ENCODE measurements around the gene GTF2F2. TPM values are rescaled to one million over a fixed set of nuclear protein-coding genes. Genes with fewer than 3 reads are reported as not detected.

The GTF2F2 gene
- total RNA-seq, 1 experiment from 2014 or later = 21.7 TPM

DNA sequence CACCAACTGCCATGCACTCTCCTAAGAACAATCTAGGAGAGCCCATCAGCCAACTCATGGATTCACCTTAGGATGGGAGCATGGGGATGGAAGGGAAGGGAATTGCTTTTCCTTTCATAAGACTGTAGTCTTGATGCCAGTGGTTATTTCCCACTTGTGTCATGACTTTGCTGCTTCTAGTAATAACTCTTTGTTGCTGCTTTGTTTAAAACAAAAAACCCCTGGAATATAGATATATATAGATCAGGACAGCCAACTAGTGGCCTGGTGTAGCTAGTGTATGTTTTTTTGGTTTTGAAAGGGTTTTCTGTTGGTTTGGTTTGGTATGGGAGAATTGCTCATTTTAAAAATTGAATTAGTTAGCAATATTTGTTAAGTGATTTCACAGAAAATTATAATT is 119.8 kb downstream of the GTF2F2 start:
- no peaks in the 10 kb centered on the region for H3K36me3 ChIP-seq (ENCODE audit: control insufficient read depth, insufficient read depth, low read length)
- DNase-seq (ENCODE audit: low read depth, low spot score) (no peak), ATAC-seq (no peak)
- TF ChIP-seq POLR2AphosphoS5 (IDR thresholded peaks at IDR 0.05; ENCODE audit: low read depth, low read length) (no peak), REST (IDR thresholded peaks at IDR 0.05; ENCODE audit: insufficient read depth in 1 of 2, low read depth in 2 of 2, low read length in 1 of 2) (no peak), SIN3A (IDR thresholded peaks at IDR 0.05; ENCODE audit: borderline replicate concordance, insufficient read depth, low read depth, low read length) (no peak), TCF7L2 (IDR thresholded peaks at IDR 0.05; ENCODE audit: low read depth, low read length) (no peak)
- TF ChIP-seq, protein P1, sequence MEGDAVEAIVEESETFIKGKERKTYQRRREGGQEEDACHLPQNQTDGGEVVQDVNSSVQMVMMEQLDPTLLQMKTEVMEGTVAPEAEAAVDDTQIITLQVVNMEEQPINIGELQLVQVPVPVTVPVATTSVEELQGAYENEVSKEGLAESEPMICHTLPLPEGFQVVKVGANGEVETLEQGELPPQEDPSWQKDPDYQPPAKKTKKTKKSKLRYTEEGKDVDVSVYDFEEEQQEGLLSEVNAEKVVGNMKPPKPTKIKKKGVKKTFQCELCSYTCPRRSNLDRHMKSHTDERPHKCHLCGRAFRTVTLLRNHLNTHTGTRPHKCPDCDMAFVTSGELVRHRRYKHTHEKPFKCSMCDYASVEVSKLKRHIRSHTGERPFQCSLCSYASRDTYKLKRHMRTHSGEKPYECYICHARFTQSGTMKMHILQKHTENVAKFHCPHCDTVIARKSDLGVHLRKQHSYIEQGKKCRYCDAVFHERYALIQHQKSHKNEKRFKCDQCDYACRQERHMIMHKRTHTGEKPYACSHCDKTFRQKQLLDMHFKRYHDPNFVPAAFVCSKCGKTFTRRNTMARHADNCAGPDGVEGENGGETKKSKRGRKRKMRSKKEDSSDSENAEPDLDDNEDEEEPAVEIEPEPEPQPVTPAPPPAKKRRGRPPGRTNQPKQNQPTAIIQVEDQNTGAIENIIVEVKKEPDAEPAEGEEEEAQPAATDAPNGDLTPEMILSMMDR (IDR thresholded peaks at IDR 0.05) = no peak
- intact Hi-C loops (cut with micrococcal nuclease; ENCODE audit: unreplicated experiment) (no loop called here), in situ Hi-C loops (cut with HindIII; ENCODE audit: low pct_unique_long_range_greater_than_20kb, low sequenced_read_pairs) (no loop called here)
- no peaks in the 10 kb centered on the region for H3K27me3 ChIP-seq (ENCODE audit: control insufficient read depth, insufficient read depth, low read length)
- H3K27ac ChIP-seq (ENCODE audit: low read length) = no peak overlapping the region
- no peak overlapping the region for H3K4me3 ChIP-seq (ENCODE audit: low read depth in 2 of 2, low read length in 2 of 2)
- H3K9me3 ChIP-seq (ENCODE audit: control insufficient read depth, insufficient read depth, low read depth, low read length) = no peaks in the 10 kb centered on the region
- BruUV-seq (replicated peaks) = no TSS peak
- H3K4me1 ChIP-seq (ENCODE audit: control insufficient read depth, insufficient read depth, low read length) = 0 out of 2 replicates have a peak, but pooled peaks cover 6% of the 10 kb centered on the region
- ChIA-PET POLR2A (no interaction called here), CTCF (no interaction called here)

GRCh38 chr13:45242070-45242469 is 121.8 kb downstream of the GTF2F2 start:
- ATAC-seq (no peak), DNase-seq (ENCODE audit: low read depth, low spot score) (no peak)
- intact Hi-C loops (cut with micrococcal nuclease; ENCODE audit: unreplicated experiment) = no loop called here
- POLR2A ChIA-PET = no interaction called here
- in situ Hi-C loops (cut with HindIII; ENCODE audit: low pct_unique_long_range_greater_than_20kb, low sequenced_read_pairs) = no loop called here
- Histone ChIP-seq H3K27me3 (ENCODE audit: control insufficient read depth, insufficient read depth, low read length) (no peaks in the 10 kb centered on the region), H3K9me3 (ENCODE audit: control insufficient read depth, insufficient read depth, low read depth, low read length) (no peaks in the 10 kb centered on the region), H3K36me3 (ENCODE audit: control insufficient read depth, insufficient read depth, low read length) (no peaks in the 10 kb centered on the region), H3K27ac (ENCODE audit: low read length) (no peak overlapping the region), H3K4me1 (ENCODE audit: control insufficient read depth, insufficient read depth, low read length) (0 out of 2 replicates have a peak, but pooled peaks cover 6% of the 10 kb centered on the region), H3K4me3 (ENCODE audit: low read depth in 2 of 2, low read length in 2 of 2) (no peak overlapping the region)
- CTCF ChIA-PET = interaction anchor here (1.1 kb wide), 1 partner anchor 38 kb away, joined by 8 read pairs; no protein-coding TSS in a partner anchor
- TF ChIP-seq TCF7L2 (IDR thresholded peaks at IDR 0.05; ENCODE audit: low read depth, low read length) = no peak
- TF ChIP-seq, protein P1 (IDR thresholded peaks at IDR 0.05) = no peak
- TF ChIP-seq SIN3A (IDR thresholded peaks at IDR 0.05; ENCODE audit: borderline replicate concordance, insufficient read depth, low read depth, low read length) = no peak
- TF ChIP-seq POLR2AphosphoS5 (IDR thresholded peaks at IDR 0.05; ENCODE audit: low read depth, low read length) = no peak
- TF ChIP-seq REST (IDR thresholded peaks at IDR 0.05; ENCODE audit: insufficient read depth in 1 of 2, low read depth in 2 of 2, low read length in 1 of 2) = no peak
- BruUV-seq (replicated peaks) = no TSS peak

All from Panc1 (cell line).